ENCODE measurements around the gene GALNT12.

DNA sequence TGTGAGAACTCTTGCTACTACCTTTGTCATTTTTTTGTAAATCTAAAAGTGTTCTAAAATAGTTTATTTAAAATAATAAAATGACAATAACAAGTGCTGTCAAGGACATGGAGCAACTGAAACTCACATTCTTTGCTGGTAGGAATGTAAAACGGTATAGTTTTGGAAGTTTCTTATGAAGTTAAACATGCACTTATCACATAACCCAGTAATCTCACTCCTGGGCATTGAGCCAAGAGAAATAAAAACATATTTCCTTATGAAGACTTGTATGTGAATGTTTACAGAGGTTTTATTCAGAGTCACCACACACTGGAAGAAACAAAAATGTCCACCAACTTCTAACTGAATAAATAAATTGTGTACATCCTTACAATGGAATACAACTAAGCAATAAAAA is 90.3 kb downstream of the GALNT12 start:
- TF ChIP-seq, protein P1, sequence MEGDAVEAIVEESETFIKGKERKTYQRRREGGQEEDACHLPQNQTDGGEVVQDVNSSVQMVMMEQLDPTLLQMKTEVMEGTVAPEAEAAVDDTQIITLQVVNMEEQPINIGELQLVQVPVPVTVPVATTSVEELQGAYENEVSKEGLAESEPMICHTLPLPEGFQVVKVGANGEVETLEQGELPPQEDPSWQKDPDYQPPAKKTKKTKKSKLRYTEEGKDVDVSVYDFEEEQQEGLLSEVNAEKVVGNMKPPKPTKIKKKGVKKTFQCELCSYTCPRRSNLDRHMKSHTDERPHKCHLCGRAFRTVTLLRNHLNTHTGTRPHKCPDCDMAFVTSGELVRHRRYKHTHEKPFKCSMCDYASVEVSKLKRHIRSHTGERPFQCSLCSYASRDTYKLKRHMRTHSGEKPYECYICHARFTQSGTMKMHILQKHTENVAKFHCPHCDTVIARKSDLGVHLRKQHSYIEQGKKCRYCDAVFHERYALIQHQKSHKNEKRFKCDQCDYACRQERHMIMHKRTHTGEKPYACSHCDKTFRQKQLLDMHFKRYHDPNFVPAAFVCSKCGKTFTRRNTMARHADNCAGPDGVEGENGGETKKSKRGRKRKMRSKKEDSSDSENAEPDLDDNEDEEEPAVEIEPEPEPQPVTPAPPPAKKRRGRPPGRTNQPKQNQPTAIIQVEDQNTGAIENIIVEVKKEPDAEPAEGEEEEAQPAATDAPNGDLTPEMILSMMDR (IDR thresholded peaks at IDR 0.05; ENCODE audit: low read length), result no peak
- TF ChIP-seq EZH2 (IDR thresholded peaks at IDR 0.05; ENCODE audit: borderline replicate concordance, low read length), result no peak
